AML-193 (cell line): Measurements from ENCODE around the gene ZPR1.
"Not testable (repeated sequence)": the region's sequence is repeated elsewhere in the genome, so short reads cannot be mapped to it uniquely, and the experiment has no call there.

Experiments used
- DNase-seq, 2 experiments: peaks; one replicate each; lab custom pipeline; 2025; lab: John Stamatoyannopoulos, UW

ZPR1 gene

GRCh38 chr11:116787786-116788486 lies at the start of gene ZPR1:
ZPR1 (minus strand) TSS chr11:116788023; CDS start chr11:116787990, 33 bp downstream.
- peak; percentile 50 to 66 for DNase-seq

DNA sequence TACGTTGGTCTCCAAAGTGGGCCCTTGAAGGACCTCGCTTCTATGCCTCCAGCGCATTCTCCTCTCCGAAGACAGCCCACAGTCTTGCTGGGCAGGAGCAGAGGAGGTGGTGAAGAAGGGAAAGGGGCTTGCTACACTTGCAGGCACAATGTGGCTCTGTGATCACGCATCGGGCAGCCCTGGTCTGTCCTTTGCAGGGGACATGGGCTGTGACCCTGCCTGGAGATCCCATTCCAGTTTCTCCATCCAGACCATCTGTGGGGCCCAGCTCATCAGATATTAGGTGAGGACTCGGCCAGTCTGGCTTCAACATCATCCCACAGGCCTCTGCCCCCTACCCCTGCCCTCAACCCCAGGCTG lies 48.8 kb upstream of the ZPR1 start:
- no peak for DNase-seq

DNA sequence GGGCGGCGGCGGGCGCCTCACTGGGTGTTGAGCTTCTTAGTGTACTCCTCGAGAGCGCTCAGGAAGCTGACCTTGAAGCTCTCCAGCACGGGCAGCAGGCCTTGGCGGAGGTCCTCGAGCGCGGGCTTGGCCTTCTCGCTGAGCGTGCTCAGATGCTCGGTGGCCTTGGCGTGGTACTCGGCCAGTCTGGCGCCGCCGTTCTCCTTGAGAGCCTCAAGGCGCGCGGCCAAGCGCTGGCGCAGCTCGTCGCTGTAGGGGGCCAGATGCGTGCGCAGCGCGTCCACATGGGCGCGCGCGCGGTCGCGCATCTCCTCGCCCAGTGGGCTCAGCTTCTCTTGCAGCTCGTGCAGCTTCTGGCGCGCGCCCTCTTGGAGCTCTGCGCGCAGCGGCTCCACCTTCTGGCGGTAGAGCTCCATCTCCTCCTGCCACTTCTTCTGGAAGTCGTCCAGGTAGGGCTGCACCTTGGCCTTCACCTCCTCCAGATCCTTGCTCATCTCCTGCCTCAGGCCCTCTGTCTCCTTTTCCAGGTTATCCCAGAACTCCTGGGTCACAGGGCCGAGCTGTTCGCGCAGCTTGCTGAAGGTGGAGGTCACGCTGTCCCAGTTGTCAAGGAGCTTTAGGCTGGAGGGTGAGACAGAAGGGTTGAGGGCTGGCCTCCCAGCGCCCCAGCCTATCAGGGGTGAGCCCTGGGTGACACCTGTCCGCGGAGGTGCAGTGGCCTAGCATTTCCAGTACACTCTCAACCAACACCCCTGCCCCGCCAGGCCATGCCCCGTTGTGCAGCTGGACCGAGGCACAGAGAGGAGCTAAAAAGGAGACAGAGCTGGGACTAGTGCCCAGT lies 48.2 kb upstream of the ZPR1 start:
- peak; percentile 85 to 89 for DNase-seq

DNA sequence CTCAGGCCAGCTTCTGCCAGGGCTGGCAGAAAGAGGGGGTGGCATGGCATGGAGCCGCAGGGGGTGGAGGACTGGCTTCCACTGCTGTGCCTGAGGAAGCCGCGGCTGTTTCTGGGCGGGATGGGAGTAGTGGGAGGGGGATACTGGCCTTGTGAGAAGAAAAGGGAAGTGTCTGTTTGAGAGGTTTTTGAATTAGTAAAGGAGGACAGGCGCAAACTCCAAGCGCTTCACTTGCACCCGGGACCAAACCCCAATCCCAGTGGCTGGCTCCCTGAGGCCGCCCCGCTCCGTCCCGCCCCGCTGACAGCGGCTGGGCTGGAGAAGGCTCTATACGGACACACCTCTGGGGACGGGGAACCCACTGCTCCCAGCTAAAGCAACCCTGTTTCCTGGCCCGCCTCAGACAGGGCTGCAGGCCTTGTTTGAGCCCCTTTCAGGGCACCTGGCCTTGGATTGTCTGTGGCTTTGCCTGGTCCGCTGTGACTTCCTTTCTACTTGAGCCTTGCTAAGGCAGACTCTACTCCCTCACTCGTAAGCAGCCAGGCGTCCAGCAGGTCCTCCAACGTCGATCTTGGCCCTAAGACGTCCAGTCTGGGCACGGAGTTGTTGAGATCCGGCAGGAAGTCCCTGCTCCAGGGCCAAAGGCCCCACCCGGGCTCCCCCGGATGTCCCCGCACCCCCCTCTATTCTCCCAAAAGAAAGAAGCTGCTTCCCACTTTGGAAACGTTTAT lies 47.4 kb upstream of the ZPR1 start:
- DNase-seq, result peak; percentile 69 to 70

- DNase-seq, result not testable (repeated sequence)
Measured at GRCh38 chr11:116834535-116835041, 46.8 kb upstream of the ZPR1 start.

- DNase-seq, result no peak
Measured at GRCh38 chr11:116833816-116834534, 46.2 kb upstream of the ZPR1 start.

DNA sequence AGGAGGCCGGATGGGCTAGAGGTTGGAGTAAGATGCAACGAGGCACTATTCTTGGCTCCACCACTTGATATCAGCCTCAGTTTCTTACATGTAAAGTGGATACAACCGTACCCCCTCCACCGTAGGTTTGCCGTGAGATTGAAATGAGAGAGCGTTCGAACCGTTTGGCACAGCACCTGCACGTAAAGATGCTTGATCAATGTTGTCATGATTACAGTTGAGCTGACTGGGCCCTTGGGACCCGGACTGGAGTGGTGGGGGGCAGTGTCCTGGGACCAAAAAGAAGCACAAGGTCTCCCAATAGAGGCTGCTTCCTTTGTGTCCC lies 45.6 kb upstream of the ZPR1 start:
- no peak for DNase-seq

- no peak for DNase-seq
Measured at GRCh38 chr11:116832350-116833290, 44.8 kb upstream of the ZPR1 start.

DNA sequence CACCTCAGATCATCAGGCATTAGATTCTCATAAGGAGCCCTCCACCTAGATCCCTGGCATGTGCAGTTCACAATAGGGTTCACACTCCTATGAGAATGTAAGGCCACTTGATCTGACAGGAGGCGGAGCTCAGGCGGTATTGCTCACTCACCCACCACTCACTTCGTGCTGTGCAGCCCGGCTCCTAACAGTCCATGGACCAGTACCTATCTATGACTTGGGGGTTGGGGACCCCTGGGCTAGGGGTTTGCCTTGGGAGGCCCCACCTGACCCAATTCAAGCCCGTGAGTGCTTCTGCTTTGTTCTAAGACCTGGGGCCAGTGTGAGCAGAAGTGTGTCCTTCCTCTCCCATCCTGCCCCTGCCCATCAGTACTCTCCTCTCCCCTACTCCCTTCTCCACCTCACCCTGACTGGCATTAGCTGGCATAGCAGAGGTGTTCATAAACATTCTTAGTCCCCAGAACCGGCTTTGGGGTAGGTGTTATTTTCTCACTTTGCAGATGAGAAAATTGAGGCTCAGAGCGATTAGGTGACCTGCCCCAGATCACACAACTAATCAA lies 44.0 kb upstream of the ZPR1 start:
- no peak for DNase-seq

GRCh38 chr11:116830184-116830912 lies 42.5 kb upstream of the ZPR1 start:
- DNase-seq, result no peak

- no peak for DNase-seq
Measured at GRCh38 chr11:116829525-116830183, 41.8 kb upstream of the ZPR1 start, which contains the start of gene APOC3. APOC3 (plus strand) TSS chr11:116829907; CDS start chr11:116830583, 676 bp downstream.

DNA sequence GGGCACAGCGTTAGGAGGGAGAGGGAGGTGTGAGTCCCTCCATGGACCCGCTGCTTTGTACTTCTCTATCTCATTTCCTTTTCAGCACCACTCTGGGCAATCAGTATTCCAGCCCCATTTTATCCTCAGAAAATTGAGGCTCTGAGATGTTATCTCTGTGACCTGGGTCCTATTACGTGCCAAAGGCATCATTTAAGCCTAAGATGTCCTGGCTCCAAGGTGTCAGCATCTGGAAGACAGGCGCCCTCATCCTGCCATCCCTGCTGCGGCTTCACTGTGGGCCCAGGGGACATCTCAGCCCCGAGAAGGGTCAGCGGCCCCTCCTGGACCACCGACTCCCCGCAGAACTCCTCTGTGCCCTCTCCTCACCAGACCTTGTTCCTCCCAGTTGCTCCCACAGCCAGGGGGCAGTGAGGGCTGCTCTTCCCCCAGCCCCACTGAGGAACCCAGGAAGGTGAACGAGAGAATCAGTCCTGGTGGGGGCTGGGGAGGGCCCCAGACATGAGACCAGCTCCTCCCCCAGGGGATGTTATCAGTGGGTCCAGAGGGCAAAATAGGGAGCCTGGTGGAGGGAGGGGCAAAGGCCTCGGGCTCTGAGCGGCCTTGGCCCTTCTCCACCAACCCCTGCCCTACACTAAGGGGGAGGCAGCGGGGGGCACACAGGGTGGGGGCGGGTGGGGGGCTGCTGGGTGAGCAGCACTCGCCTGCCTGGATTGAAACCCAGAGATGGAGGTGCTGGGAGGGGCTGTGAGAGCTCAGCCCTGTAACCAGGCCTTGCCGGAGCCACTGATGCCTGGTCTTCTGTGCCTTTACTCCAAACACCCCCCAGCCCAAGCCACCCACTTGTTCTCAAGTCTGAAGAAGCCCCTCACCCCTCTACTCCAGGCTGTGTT lies 41.1 kb upstream of the ZPR1 start:
- DNase-seq, result no peak

- no peak for DNase-seq
Measured at GRCh38 chr11:116827461-116827860, 39.6 kb upstream of the ZPR1 start.

GRCh38 chr11:116826751-116827431 lies 39.1 kb upstream of the ZPR1 start:
- no peak for DNase-seq

- DNase-seq, result no peak
Measured at GRCh38 chr11:116825854-116826750, 38.3 kb upstream of the ZPR1 start.

DNA sequence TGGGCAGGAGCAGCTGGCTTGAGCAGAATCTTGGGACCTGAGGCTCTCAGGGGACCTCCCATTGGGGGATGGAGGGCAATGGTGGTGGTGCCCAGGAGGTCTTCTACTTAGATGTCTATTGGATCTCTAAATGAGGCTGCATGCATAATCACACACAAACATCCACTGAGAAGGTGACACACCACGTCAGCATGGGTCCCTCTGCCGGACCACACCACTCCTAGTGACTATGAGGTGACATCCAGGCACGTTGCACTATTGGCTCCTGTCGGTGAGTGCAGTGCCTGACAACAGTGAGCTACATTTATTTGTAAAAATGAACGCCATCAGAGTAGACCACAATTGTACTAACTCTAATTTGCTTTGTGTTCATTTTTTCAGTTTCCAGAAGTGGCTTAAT lies 37.6 kb upstream of the ZPR1 start:
- no peak for DNase-seq
